Left kidney (tissue), 8 donors: ENCODE measurements around the gene GALC. TPM values are rescaled to one million over a fixed set of nuclear protein-coding genes. Genes with fewer than 3 reads are reported as not detected.
A peak's percentile ranks its signal among the peaks of the same experiment; 100 is the strongest.
"Not testable (repeated sequence)": the region's sequence is repeated elsewhere in the genome, so short reads cannot be mapped to it uniquely, and the experiment has no call there.

ENCODE experiments used
- DNase-seq: peaks from one replicate; pipeline ENCODE4 v3.0.0-alpha.2; 2013
- long read RNA-seq, 8 donors: transcript quantifications; one replicate each; lab custom pipeline, GENCODE V29; 2026
- polyA plus RNA-seq: library from polyadenylated mRNA; unstranded; fragments of 120-200 nt; gene quantifications from one replicate; pipeline ENCODE4 v1.2.1, GENCODE V29; 2013; ENCODE audit not compliant: insufficient read length

GALC gene
- polyA plus RNA-seq, result 49.3 TPM
- long read RNA-seq, donor 1, transcript GALC-201 (17 exons, 3,883 nt), result major isoform, 8 of 8 reads
- long read RNA-seq, donor 1, partial matches to known transcripts, result 0 of 8 reads
- long read RNA-seq, donor 1, other reads (novel, unspliced or antisense), result 0 of 8 reads
- long read RNA-seq, donor 2, transcript GALC-201 (17 exons, 3,883 nt), result major isoform, 7 of 12 reads
- long read RNA-seq, donor 2, partial matches to known transcripts, result 5 of 12 reads
- long read RNA-seq, donor 2, other reads (novel, unspliced or antisense), result 0 of 12 reads
- long read RNA-seq, donor 3, transcript GALC-201 (17 exons, 3,883 nt), result major isoform, 6 of 13 reads
- long read RNA-seq, donor 3, partial matches to known transcripts, result 7 of 13 reads
- long read RNA-seq, donor 3, other reads (novel, unspliced or antisense), result 0 of 13 reads
- long read RNA-seq, donor 4, result 0 reads
- long read RNA-seq, donor 5, transcript GALC-201 (17 exons, 3,883 nt), result major isoform, 11 of 20 reads
- long read RNA-seq, donor 5, partial matches to known transcripts, result 9 of 20 reads
- long read RNA-seq, donor 5, other reads (novel, unspliced or antisense), result 0 of 20 reads
- long read RNA-seq, donor 6, transcript GALC-201 (17 exons, 3,883 nt), result major isoform, 9 of 10 reads
- long read RNA-seq, donor 6, partial matches to known transcripts, result 0 of 10 reads
- long read RNA-seq, donor 6, other reads (novel, unspliced or antisense), result 0 of 10 reads
- long read RNA-seq, donor 7, transcript GALC-201 (17 exons, 3,883 nt), result major isoform, 7 of 9 reads
- long read RNA-seq, donor 7, partial matches to known transcripts, result 0 of 9 reads
- long read RNA-seq, donor 7, other reads (novel, unspliced or antisense), result 0 of 9 reads
- long read RNA-seq, donor 8, transcript GALC-201 (17 exons, 3,883 nt), result major isoform, 5 of 6 reads
- long read RNA-seq, donor 8, partial matches to known transcripts, result 0 of 6 reads
- long read RNA-seq, donor 8, other reads (novel, unspliced or antisense), result 0 of 6 reads

GRCh38 chr14:87992718-87993628, at the start of gene GALC:
GALC (minus strand) TSS chr14:87993182; CDS start chr14:87993164, 18 bp downstream.
- peak; percentile 90 for DNase-seq

- DNase-seq, result no peak
Measured at GRCh38 chr14:88040146-88040545, 47.2 kb upstream of the GALC start.

GRCh38 chr14:88039197-88039596, 46.2 kb upstream of the GALC start:
- DNase-seq, result no peak

GRCh38 chr14:88037325-88037724, 44.3 kb upstream of the GALC start:
- no peak for DNase-seq

GRCh38 chr14:88036422-88036821, 43.4 kb upstream of the GALC start:
- DNase-seq, result no peak

- DNase-seq, result no peak
Measured at GRCh38 chr14:88034076-88034475, 41.1 kb upstream of the GALC start.

- DNase-seq, result no peak
Measured at GRCh38 chr14:88032373-88032772, 39.4 kb upstream of the GALC start.

GRCh38 chr14:88030892-88031291, 37.9 kb upstream of the GALC start:
- DNase-seq, result no peak

GRCh38 chr14:88030079-88030478, 37.1 kb upstream of the GALC start:
- DNase-seq, result no peak

- no peak for DNase-seq
Measured at GRCh38 chr14:88029500-88029899, 36.5 kb upstream of the GALC start.

GRCh38 chr14:88026890-88027289, 33.9 kb upstream of the GALC start:
- DNase-seq, result no peak

GRCh38 chr14:88025313-88025712, 32.3 kb upstream of the GALC start:
- no peak for DNase-seq

GRCh38 chr14:88024252-88025086, 31.5 kb upstream of the GALC start:
- not testable (repeated sequence) for DNase-seq

- DNase-seq, result no peak
Measured at GRCh38 chr14:88023658-88024187, 30.7 kb upstream of the GALC start.

GRCh38 chr14:88017535-88017934, 24.6 kb upstream of the GALC start:
- DNase-seq, result no peak

GRCh38 chr14:88016768-88017167, 23.8 kb upstream of the GALC start:
- no peak for DNase-seq

- peak; percentile 62 for DNase-seq
Measured at GRCh38 chr14:88013750-88014349, 20.9 kb upstream of the GALC start.

GRCh38 chr14:88012495-88012894, 19.5 kb upstream of the GALC start:
- DNase-seq, result no peak

- no peak for DNase-seq
Measured at GRCh38 chr14:88010331-88010730, 17.3 kb upstream of the GALC start.

GRCh38 chr14:88009486-88009885, 16.5 kb upstream of the GALC start:
- no peak for DNase-seq
